ENCODE data around the gene LEMD2.

The LEMD2 gene

GRCh38 chr6:33819021-33819420 is 30.1 kb upstream of the LEMD2 start:
- no peak for DNase-seq (ENCODE audit: low spot score)

GRCh38 chr6:33818293-33818692 is 29.4 kb upstream of the LEMD2 start:
- DNase-seq (ENCODE audit: low spot score): no peak

- DNase-seq (ENCODE audit: low spot score): no peak
Measured at GRCh38 chr6:33817489-33817888, 28.6 kb upstream of the LEMD2 start.

GRCh38 chr6:33816911-33817310 is 28.0 kb upstream of the LEMD2 start:
- DNase-seq (ENCODE audit: low spot score): no peak

- no peak for DNase-seq (ENCODE audit: low spot score)
Measured at GRCh38 chr6:33815854-33816253, 26.9 kb upstream of the LEMD2 start.

GRCh38 chr6:33813990-33814985 is 25.4 kb upstream of the LEMD2 start:
- DNase-seq (ENCODE audit: low spot score): no peak

GRCh38 chr6:33813246-33813904 is 24.4 kb upstream of the LEMD2 start:
- no peak for DNase-seq (ENCODE audit: low spot score)

- DNase-seq (ENCODE audit: low spot score): no peak
Measured at GRCh38 chr6:33812669-33813068, 23.7 kb upstream of the LEMD2 start.

GRCh38 chr6:33809594-33809993 is 20.7 kb upstream of the LEMD2 start:
- no peak for DNase-seq (ENCODE audit: low spot score)

GRCh38 chr6:33808641-33809180 is 19.8 kb upstream of the LEMD2 start:
- no peak for DNase-seq (ENCODE audit: low spot score)

- DNase-seq (ENCODE audit: low spot score): no peak
Measured at GRCh38 chr6:33807606-33808005, 18.7 kb upstream of the LEMD2 start.

GRCh38 chr6:33806841-33807240 is 17.9 kb upstream of the LEMD2 start:
- no peak for DNase-seq (ENCODE audit: low spot score)

GRCh38 chr6:33803571-33804053 is 14.7 kb upstream of the LEMD2 start, which contains the start of gene MLN:
MLN (minus strand) TSS chr6:33804003; CDS start chr6:33801163, 2,840 bp downstream.
- DNase-seq (ENCODE audit: low spot score): no peak

GRCh38 chr6:33802186-33802958 is 13.4 kb upstream of the LEMD2 start:
- no peak for DNase-seq (ENCODE audit: low spot score)

- DNase-seq (ENCODE audit: low spot score): no peak
Measured at GRCh38 chr6:33801611-33802010, 12.7 kb upstream of the LEMD2 start.

- DNase-seq (ENCODE audit: low spot score): no peak
Measured at GRCh38 chr6:33800248-33800969, 11.5 kb upstream of the LEMD2 start.

GRCh38 chr6:33799454-33800113 is 10.7 kb upstream of the LEMD2 start:
- no peak for DNase-seq (ENCODE audit: low spot score)

- DNase-seq (ENCODE audit: low spot score): no peak
Measured at GRCh38 chr6:33798343-33798848, 9.5 kb upstream of the LEMD2 start.

GRCh38 chr6:33797626-33798342 is 8.9 kb upstream of the LEMD2 start:
- DNase-seq (ENCODE audit: low spot score): no peak

Measured in CD4-positive, alpha-beta T cell treated with Interleukin-6 at 100 ng/mL for 8 hours (primary cell).